Measurements from ENCODE around the gene UBAC2. TPM values are rescaled to one million over a fixed set of nuclear protein-coding genes. Genes with fewer than 3 reads are reported as not detected.

Gene UBAC2
- polyA plus RNA-seq, 2 donors = 63.0 to 70.1 TPM

DNA sequence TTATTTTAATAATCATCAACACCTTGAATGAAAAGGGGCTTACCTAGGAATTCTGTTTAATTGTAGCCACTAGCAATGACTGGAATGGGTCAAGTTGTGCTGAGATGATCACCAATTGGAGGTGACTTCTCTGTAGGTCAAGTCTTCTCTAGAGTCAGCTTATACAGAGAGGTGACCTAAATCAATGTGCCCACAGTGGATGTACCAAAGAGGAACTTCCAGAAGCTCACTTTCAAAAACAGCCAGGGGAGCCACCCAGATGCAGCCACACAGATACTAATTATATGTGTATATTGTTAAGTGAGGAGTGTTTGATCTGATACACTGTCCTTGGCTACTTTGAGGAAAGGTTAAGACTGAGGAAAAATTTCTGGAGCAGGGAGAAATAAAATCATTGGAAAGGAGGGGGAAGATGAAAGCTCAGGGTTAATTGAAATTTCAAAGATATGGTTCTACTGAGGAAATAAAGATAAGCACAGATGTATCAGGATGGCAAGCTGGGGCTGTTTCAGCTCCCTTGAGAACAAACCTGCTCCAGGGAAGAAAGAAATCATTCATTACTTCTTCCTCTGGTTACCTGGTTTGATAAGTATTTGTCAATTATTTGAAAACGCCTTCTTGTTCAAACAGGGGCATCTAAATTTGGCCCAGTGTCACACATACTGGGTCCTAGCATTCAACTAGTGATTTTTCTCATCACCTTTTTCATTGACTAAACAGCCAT, 101.4 kb downstream of the UBAC2 start:
- H3K27ac ChIP-seq (ENCODE audit: low read depth in 2 of 2, low read length in 1 of 2) = peak overlapping the region in 1 of 2 donors; percentile 15
- WGBS, 2 donors = 68 to 79% methylated on average over 1 of the region's 1 CpG

DNA sequence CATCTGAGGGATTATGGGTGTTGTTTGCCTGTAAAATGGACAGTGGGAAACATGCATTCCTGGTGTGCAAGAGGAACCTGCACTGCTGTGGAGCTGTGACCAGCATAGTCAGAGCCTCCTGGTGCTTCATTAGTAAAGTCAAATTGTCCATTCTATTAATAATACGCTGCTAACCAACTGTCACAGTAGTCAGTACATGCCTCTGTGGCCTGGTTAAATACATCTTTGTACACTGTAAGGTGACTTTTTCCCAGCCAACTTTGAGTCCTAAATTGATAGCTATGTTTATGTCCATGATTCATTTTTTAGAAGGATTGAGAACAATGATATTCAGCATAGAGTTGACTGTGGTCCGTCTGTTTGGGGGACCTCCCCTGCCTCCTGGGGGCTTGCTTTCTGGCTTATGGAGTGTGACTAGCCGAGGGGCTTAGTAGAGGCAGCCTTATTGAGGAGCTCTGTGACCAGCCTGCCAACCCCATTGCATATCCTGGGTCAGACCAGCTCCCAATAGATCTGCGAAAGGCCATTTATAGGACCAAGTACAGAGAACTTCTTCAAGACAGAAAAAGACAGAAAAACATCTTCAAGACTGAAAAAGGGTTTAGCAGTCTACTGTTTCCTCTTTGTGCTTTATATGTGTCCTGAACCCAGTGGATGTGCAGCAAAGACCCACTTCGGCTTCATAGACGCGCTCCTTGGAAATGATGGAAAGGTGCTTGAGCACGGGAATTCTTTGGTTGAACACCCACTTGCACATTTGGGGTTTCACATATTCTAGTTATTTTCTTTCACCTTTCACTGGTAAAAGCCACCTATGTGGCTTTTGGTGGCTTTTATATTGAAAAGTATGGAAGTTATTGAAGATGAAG, 102.2 kb downstream of the UBAC2 start:
- H3K4me3 ChIP-seq (ENCODE audit: low read depth in 1 of 2, low read length in 2 of 2) = no peak overlapping the region
- H3K4me1 ChIP-seq (ENCODE audit: control insufficient read depth in 2 of 2, insufficient read depth in 2 of 2, low read length in 1 of 2) = no peaks in the 10 kb centered on the region
- peaks cover 0 to 4% of the 10 kb centered on the region in 2 donors for H3K9me3 ChIP-seq (ENCODE audit: control insufficient read depth in 2 of 2, insufficient read depth in 1 of 2, low read depth in 1 of 2, low read length in 1 of 2)
- 90 to 92% methylated on average over 8 of the region's 8 CpGs for WGBS, 2 donors
- no peak overlapping the region for H3K27ac ChIP-seq (ENCODE audit: low read depth in 2 of 2, low read length in 1 of 2)
- H3K27me3 ChIP-seq (ENCODE audit: control insufficient read depth in 1 of 2, insufficient read depth in 2 of 2, low read length in 2 of 2) = no peaks in the 10 kb centered on the region
- peaks cover 2 to 6% of the 10 kb centered on the region in 2 donors for H3K36me3 ChIP-seq (ENCODE audit: control insufficient read depth in 2 of 2, insufficient read depth in 2 of 2, low read length in 1 of 2)

More for the DNA sequence above, 101.4 kb downstream of the UBAC2 start:
- Histone ChIP-seq H3K9me3 (ENCODE audit: control insufficient read depth in 2 of 2, insufficient read depth in 1 of 2, low read depth in 1 of 2, low read length in 1 of 2) (peaks cover 0 to 4% of the 10 kb centered on the region in 2 donors), H3K4me1 (ENCODE audit: control insufficient read depth in 2 of 2, insufficient read depth in 2 of 2, low read length in 1 of 2) (no peaks in the 10 kb centered on the region), H3K27me3 (ENCODE audit: control insufficient read depth in 1 of 2, insufficient read depth in 2 of 2, low read length in 2 of 2) (no peaks in the 10 kb centered on the region), H3K4me3 (ENCODE audit: low read depth in 1 of 2, low read length in 2 of 2) (no peak overlapping the region), H3K36me3 (ENCODE audit: control insufficient read depth in 2 of 2, insufficient read depth in 2 of 2, low read length in 1 of 2) (peaks cover 2 to 6% of the 10 kb centered on the region in 2 donors)

DNA sequence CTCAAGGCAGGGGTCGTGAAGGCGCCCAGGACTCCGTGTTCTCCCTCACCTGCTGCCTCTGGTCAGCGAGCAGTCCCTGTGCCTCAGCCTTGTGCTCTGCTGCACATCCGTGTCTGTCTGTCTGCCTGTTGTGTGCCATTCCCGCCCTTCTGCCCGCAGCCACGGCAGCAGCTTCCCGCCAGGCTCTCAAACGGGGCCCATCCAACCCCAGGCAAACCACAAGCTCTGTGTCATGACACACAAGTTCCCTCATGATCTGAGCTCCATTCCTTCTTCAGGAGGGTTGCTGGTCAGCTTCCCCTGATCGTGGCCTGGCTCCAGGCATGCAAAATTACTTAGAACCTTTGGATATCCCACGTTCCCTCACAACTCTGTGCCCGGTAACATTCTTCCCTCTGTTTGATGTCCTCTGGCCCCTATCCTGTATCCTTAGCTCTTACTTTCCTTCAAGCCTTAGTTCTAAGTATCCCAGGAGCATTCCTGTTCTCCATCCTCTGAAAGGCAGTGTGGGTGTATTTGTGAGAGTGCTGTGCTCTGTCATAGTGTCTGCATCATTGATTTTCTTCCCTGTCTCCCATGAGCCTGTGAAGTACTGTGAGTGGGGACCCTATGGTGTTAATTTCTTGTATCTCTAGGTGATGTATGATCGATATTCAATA, 103.3 kb downstream of the UBAC2 start:
- peak overlapping the region; percentile 18 to 21 for H3K4me3 ChIP-seq (ENCODE audit: low read depth in 1 of 2, low read length in 2 of 2)
- 80 to 84% methylated on average over 14 of the region's 14 CpGs for WGBS, 2 donors
- peak overlapping the region; percentile 40 to 70 for H3K27ac ChIP-seq (ENCODE audit: low read depth in 2 of 2, low read length in 1 of 2)

DNA sequence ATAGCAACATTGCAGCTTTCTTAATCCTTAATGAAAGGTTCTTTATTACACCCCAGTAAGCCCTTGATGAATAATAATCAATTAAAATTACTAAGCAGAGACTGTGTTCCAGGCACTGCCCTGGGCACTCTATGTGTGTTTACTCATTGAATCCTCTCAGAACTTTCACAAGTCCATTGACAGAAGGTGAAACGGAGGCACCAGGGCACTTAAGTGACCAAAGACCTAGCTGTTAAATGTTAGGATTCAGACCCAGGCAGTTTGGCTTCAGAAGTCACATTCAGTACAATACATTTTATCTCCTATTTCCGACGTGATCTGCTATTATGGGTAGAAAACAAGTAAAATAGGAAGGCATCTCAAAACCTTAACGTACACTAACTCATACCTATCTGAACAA, 103.9 kb downstream of the UBAC2 start:
- H3K36me3 ChIP-seq (ENCODE audit: control insufficient read depth in 2 of 2, insufficient read depth in 2 of 2, low read length in 1 of 2) = peaks cover 5 to 6% of the 10 kb centered on the region in 2 donors
- peak overlapping the region in 1 of 2 donors; percentile 16 for H3K27ac ChIP-seq (ENCODE audit: low read depth in 2 of 2, low read length in 1 of 2)
- 78 to 82% methylated on average over 4 of the region's 4 CpGs for WGBS, 2 donors
- H3K27me3 ChIP-seq (ENCODE audit: control insufficient read depth in 1 of 2, insufficient read depth in 2 of 2, low read length in 2 of 2) = no peaks in the 10 kb centered on the region
- H3K4me1 ChIP-seq (ENCODE audit: control insufficient read depth in 2 of 2, insufficient read depth in 2 of 2, low read length in 1 of 2) = no peaks in the 10 kb centered on the region
- peaks cover 0 to 4% of the 10 kb centered on the region in 2 donors for H3K9me3 ChIP-seq (ENCODE audit: control insufficient read depth in 2 of 2, insufficient read depth in 1 of 2, low read depth in 1 of 2, low read length in 1 of 2)
- H3K4me3 ChIP-seq (ENCODE audit: low read depth in 1 of 2, low read length in 2 of 2) = peak overlapping the region in 1 of 2 donors; percentile 21

More for the DNA sequence above, 103.3 kb downstream of the UBAC2 start:
- no peaks in the 10 kb centered on the region for H3K4me1 ChIP-seq (ENCODE audit: control insufficient read depth in 2 of 2, insufficient read depth in 2 of 2, low read length in 1 of 2)
- peaks cover 5 to 6% of the 10 kb centered on the region in 2 donors for H3K36me3 ChIP-seq (ENCODE audit: control insufficient read depth in 2 of 2, insufficient read depth in 2 of 2, low read length in 1 of 2)
- H3K9me3 ChIP-seq (ENCODE audit: control insufficient read depth in 2 of 2, insufficient read depth in 1 of 2, low read depth in 1 of 2, low read length in 1 of 2) = peaks cover 0 to 4% of the 10 kb centered on the region in 2 donors
- no peaks in the 10 kb centered on the region for H3K27me3 ChIP-seq (ENCODE audit: control insufficient read depth in 1 of 2, insufficient read depth in 2 of 2, low read length in 2 of 2)

DNA sequence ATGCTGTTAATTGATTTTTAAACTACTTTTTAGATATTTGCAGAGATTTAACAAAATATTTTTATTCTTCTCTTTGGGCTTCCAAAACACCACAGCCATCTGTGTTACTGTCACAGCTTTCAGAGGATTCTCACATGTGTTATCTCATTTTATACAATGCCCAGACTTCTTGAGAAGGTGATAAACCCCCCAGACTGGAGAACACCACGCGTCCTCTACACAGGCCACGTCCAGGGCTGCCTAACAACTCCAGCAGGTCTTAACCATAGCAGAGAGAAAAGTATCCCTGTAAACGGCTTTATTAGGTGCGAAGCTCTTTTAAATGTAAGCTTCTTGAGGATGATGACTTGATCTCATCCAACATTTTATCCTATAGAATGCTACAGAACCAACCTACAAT, 104.5 kb downstream of the UBAC2 start:
- Histone ChIP-seq H3K9me3 (ENCODE audit: control insufficient read depth in 2 of 2, insufficient read depth in 1 of 2, low read depth in 1 of 2, low read length in 1 of 2) (peaks cover 0 to 4% of the 10 kb centered on the region in 2 donors), H3K27ac (ENCODE audit: low read depth in 2 of 2, low read length in 1 of 2) (peak overlapping the region in 1 of 2 donors; percentile 56), H3K4me3 (ENCODE audit: low read depth in 1 of 2, low read length in 2 of 2) (peak overlapping the region in 1 of 2 donors; percentile 21), H3K4me1 (ENCODE audit: control insufficient read depth in 2 of 2, insufficient read depth in 2 of 2, low read length in 1 of 2) (no peaks in the 10 kb centered on the region), H3K36me3 (ENCODE audit: control insufficient read depth in 2 of 2, insufficient read depth in 2 of 2, low read length in 1 of 2) (peaks cover 5 to 6% of the 10 kb centered on the region in 2 donors), H3K27me3 (ENCODE audit: control insufficient read depth in 1 of 2, insufficient read depth in 2 of 2, low read length in 2 of 2) (no peaks in the 10 kb centered on the region)
- 65 to 88% methylated on average over 5 of the region's 5 CpGs for WGBS, 2 donors

DNA sequence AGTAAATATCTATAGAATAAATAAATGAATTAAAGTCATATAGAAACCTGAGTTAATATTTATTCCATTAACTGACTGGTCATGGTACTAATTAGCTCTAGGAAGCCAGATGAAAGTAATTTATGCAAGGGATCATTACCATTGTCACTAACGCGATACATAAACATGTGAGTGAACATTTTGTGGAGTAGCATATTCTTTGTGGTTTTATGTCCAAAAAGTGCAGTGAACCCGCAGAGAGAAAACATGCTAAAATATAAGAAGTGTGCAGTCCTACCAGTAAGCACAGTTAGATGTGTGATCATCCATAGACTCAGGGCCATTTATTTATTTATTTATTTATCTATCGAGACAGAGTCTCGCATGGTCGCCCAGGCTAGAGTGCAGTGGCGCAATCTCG, 104.9 kb downstream of the UBAC2 start:
- H3K27ac ChIP-seq (ENCODE audit: low read depth in 2 of 2, low read length in 1 of 2) = no peak overlapping the region
- 83 to 86% methylated on average over 8 of the region's 8 CpGs for WGBS, 2 donors
- H3K4me3 ChIP-seq (ENCODE audit: low read depth in 1 of 2, low read length in 2 of 2) = peak overlapping the region in 1 of 2 donors; percentile 16
- no peaks in the 10 kb centered on the region for H3K27me3 ChIP-seq (ENCODE audit: control insufficient read depth in 1 of 2, insufficient read depth in 2 of 2, low read length in 2 of 2)
- H3K4me1 ChIP-seq (ENCODE audit: control insufficient read depth in 2 of 2, insufficient read depth in 2 of 2, low read length in 1 of 2) = no peaks in the 10 kb centered on the region
- peaks cover 0 to 4% of the 10 kb centered on the region in 2 donors for H3K9me3 ChIP-seq (ENCODE audit: control insufficient read depth in 2 of 2, insufficient read depth in 1 of 2, low read depth in 1 of 2, low read length in 1 of 2)
- peaks cover 5 to 6% of the 10 kb centered on the region in 2 donors for H3K36me3 ChIP-seq (ENCODE audit: control insufficient read depth in 2 of 2, insufficient read depth in 2 of 2, low read length in 1 of 2)

DNA sequence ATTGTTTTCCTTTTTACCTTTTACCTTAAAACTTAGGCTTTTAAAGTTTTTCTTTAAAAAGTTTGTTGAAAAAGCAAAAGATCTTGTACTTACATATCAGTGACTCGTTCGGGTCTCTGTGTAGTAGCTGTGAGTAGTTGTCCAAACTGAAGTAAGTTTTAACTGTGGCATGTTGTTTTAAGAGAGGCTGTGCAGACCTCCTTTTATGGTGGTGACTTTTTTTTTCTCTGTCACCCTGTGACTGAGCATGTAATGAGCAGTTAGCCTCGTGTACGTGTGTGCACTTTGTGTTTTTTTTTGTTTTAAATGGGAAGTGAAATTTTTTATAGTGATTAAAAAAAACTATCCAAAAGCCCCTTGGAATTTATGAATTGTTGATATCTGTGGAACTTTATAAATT, 106.6 kb downstream of the UBAC2 start, which contains the start of gene GPR183:
TSS of gene GPR183 (minus strand) at position 153 of the 400 bp plus-strand sequence. CDS start 11,254 bp downstream, outside the sequence.
- WGBS, 2 donors = 45 to 55% methylated on average over 4 of the region's 4 CpGs
- Histone ChIP-seq H3K4me3 (ENCODE audit: low read depth in 1 of 2, low read length in 2 of 2) (peak within 1 kb of the TSS in 1 of 2 donors; percentile 17), H3K9me3 (ENCODE audit: control insufficient read depth in 2 of 2, insufficient read depth in 1 of 2, low read depth in 1 of 2, low read length in 1 of 2) (peaks cover 0 to 4% of the 10 kb centered on the region in 2 donors), H3K4me1 (ENCODE audit: control insufficient read depth in 2 of 2, insufficient read depth in 2 of 2, low read length in 1 of 2) (peaks cover 3 to 5% of the 10 kb centered on the region in 2 donors), H3K27me3 (ENCODE audit: control insufficient read depth in 1 of 2, insufficient read depth in 2 of 2, low read length in 2 of 2) (no peaks in the 10 kb centered on the region), H3K27ac (ENCODE audit: low read depth in 2 of 2, low read length in 1 of 2) (peak within 1 kb of the TSS; percentile 74 to 80), H3K36me3 (ENCODE audit: control insufficient read depth in 2 of 2, insufficient read depth in 2 of 2, low read length in 1 of 2) (peaks cover 5 to 6% of the 10 kb centered on the region in 2 donors)

DNA sequence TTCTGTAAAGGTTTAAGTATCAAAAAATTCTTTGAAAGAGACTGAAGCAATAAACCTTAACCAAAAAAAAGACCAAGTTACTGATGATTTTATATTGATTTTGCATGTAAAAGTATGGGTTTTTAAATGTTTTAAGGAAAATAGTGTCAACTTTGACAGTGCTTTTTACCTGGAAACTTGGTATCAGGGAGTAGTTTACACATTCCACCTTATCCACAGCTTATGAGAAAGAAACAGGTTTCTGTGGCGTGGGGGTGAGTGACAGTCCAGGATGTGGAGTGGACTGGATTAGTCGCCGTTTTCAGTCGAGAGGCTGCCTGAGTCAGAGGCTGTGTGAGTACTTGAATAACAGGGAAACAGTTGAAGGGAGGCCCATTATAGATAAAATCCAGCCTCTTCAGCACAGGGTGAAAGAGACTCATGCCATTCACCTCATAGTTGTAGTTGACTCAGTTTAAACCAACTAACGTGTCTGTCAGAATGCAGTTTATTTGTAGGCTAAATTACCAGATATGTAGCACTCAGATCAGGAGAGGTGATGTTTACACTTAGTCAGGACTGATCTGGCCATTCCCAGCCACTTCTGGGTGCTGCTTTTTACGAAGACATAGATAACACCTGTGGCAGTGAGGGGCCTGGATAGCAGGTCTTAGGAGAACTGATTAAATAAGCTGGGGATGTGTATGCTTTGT, 107.1 kb downstream of the UBAC2 start:
- H3K36me3 ChIP-seq (ENCODE audit: control insufficient read depth in 2 of 2, insufficient read depth in 2 of 2, low read length in 1 of 2) = peaks cover 5 to 6% of the 10 kb centered on the region in 2 donors
- 35 to 48% methylated on average over 6 of the region's 6 CpGs for WGBS, 2 donors
- peaks cover 3 to 5% of the 10 kb centered on the region in 2 donors for H3K4me1 ChIP-seq (ENCODE audit: control insufficient read depth in 2 of 2, insufficient read depth in 2 of 2, low read length in 1 of 2)
- H3K27ac ChIP-seq (ENCODE audit: low read depth in 2 of 2, low read length in 1 of 2) = peak overlapping the region; percentile 74 to 80
- H3K4me3 ChIP-seq (ENCODE audit: low read depth in 1 of 2, low read length in 2 of 2) = no peak overlapping the region
- H3K9me3 ChIP-seq (ENCODE audit: control insufficient read depth in 2 of 2, insufficient read depth in 1 of 2, low read depth in 1 of 2, low read length in 1 of 2) = peaks cover 0 to 4% of the 10 kb centered on the region in 2 donors
- no peaks in the 10 kb centered on the region for H3K27me3 ChIP-seq (ENCODE audit: control insufficient read depth in 1 of 2, insufficient read depth in 2 of 2, low read length in 2 of 2)
